Measurements from ENCODE around the gene CMIP. TPM values are rescaled to one million over a fixed set of nuclear protein-coding genes. Genes with fewer than 3 reads are reported as not detected.

CMIP gene
- polyA plus RNA-seq, 1 donor from 2014 or later: 15.1 TPM

DNA sequence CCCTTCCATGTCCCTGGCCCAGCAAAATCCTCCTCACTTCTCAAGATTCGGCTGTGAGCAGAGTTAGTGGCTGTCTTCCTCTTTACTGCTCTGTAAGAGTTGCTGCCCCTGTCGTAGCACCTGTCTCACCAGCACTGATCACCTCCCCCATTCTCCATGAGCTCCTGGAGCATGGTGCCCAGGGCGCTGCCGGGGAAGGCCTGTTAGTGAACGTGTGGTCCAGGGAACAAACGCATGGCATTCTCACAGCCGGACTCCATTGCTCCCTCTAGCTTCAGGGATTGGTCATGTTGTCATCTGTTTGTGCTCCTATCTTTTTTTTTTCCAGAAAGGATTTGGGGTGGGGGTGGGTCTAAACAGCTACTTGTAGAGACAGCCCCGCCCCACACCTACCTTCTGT, 141.2 kb downstream of the CMIP start:
- no peak overlapping the region for H3K9ac ChIP-seq (ENCODE audit: low read length)
- H3K79me2 ChIP-seq (replicated peaks; ENCODE audit: insufficient read depth, low read length): peaks cover 3% of the 10 kb centered on the region
- H3F3A ChIP-seq (ENCODE audit: insufficient read depth, low read length, poor library complexity, severe bottlenecking): no peaks in the 10 kb centered on the region
- H3K27ac ChIP-seq (ENCODE audit: low read length): no peak overlapping the region
- H3K27me3 ChIP-seq (ENCODE audit: insufficient read depth, low read depth, low read length): no peaks in the 10 kb centered on the region
- no peak overlapping the region for H2AFZ ChIP-seq (ENCODE audit: low read depth, low read length)
- no peaks in the 10 kb centered on the region for H3K9me2 ChIP-seq (ENCODE audit: insufficient read depth, low read length)
- no peak overlapping the region for H3K4me2 ChIP-seq (ENCODE audit: low read length)
- no peaks in the 10 kb centered on the region for H3K36me3 ChIP-seq (ENCODE audit: insufficient read depth, low read length)
- H3K4me3 ChIP-seq (ENCODE audit: low read length): no peak overlapping the region
- TF ChIP-seq POLR2AphosphoS5 (IDR thresholded peaks at IDR 0.05): no peak
- TF ChIP-seq TAF1 (IDR thresholded peaks at IDR 0.05; ENCODE audit: low read depth): no peak
- peaks cover 2% of the 10 kb centered on the region for H4K20me1 ChIP-seq (ENCODE audit: insufficient read depth)
- H3K9me3 ChIP-seq (ENCODE audit: low read length): no peaks in the 10 kb centered on the region

DNA sequence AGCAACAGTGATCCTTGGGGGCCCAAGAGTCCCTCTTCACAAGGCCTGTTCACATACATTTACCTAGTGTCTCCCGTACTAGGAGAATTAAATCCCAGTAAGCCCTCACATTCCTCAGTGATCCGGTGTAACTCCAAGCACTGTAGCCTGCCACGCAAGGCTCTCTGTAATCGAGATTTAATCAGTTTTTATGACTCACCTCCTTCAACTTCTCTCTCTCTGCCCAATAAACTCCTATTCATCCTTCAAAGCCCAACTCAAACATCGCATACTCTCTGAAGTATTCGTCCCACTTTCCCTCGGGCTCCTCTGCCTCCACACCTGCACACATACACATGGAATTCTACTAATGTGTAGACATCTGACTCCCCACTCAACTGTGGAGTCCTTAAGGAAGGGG, 141.8 kb downstream of the CMIP start:
- H2AFZ ChIP-seq (ENCODE audit: low read depth, low read length): no peak overlapping the region
- H3K4me2 ChIP-seq (ENCODE audit: low read length): no peak overlapping the region
- peaks cover 3% of the 10 kb centered on the region for H3K79me2 ChIP-seq (replicated peaks; ENCODE audit: insufficient read depth, low read length)
- no peaks in the 10 kb centered on the region for H3K9me2 ChIP-seq (ENCODE audit: insufficient read depth, low read length)
- H3K27me3 ChIP-seq (ENCODE audit: insufficient read depth, low read depth, low read length): no peaks in the 10 kb centered on the region
- H3K9ac ChIP-seq (ENCODE audit: low read length): no peak overlapping the region
- no peaks in the 10 kb centered on the region for H3K9me3 ChIP-seq (ENCODE audit: low read length)
- no peaks in the 10 kb centered on the region for H3F3A ChIP-seq (ENCODE audit: insufficient read depth, low read length, poor library complexity, severe bottlenecking)
- H4K20me1 ChIP-seq (ENCODE audit: insufficient read depth): peaks cover 2% of the 10 kb centered on the region
- no peaks in the 10 kb centered on the region for H3K36me3 ChIP-seq (ENCODE audit: insufficient read depth, low read length)
- TF ChIP-seq RAD21 (conservative IDR thresholded peaks at IDR 0.05) (no peak), EP300 (conservative IDR thresholded peaks at IDR 0.05; ENCODE audit: poor library complexity, severe bottlenecking) (no peak), POLR2AphosphoS5 (IDR thresholded peaks at IDR 0.05) (no peak)
- TF ChIP-seq, protein P1, sequence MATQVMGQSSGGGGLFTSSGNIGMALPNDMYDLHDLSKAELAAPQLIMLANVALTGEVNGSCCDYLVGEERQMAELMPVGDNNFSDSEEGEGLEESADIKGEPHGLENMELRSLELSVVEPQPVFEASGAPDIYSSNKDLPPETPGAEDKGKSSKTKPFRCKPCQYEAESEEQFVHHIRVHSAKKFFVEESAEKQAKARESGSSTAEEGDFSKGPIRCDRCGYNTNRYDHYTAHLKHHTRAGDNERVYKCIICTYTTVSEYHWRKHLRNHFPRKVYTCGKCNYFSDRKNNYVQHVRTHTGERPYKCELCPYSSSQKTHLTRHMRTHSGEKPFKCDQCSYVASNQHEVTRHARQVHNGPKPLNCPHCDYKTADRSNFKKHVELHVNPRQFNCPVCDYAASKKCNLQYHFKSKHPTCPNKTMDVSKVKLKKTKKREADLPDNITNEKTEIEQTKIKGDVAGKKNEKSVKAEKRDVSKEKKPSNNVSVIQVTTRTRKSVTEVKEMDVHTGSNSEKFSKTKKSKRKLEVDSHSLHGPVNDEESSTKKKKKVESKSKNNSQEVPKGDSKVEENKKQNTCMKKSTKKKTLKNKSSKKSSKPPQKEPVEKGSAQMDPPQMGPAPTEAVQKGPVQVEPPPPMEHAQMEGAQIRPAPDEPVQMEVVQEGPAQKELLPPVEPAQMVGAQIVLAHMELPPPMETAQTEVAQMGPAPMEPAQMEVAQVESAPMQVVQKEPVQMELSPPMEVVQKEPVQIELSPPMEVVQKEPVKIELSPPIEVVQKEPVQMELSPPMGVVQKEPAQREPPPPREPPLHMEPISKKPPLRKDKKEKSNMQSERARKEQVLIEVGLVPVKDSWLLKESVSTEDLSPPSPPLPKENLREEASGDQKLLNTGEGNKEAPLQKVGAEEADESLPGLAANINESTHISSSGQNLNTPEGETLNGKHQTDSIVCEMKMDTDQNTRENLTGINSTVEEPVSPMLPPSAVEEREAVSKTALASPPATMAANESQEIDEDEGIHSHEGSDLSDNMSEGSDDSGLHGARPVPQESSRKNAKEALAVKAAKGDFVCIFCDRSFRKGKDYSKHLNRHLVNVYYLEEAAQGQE (IDR thresholded peaks at IDR 0.05; ENCODE audit: borderline replicate concordance): no peak
- no peak overlapping the region for H3K4me3 ChIP-seq (ENCODE audit: low read length)
- H3K27ac ChIP-seq (ENCODE audit: low read length): no peak overlapping the region

DNA sequence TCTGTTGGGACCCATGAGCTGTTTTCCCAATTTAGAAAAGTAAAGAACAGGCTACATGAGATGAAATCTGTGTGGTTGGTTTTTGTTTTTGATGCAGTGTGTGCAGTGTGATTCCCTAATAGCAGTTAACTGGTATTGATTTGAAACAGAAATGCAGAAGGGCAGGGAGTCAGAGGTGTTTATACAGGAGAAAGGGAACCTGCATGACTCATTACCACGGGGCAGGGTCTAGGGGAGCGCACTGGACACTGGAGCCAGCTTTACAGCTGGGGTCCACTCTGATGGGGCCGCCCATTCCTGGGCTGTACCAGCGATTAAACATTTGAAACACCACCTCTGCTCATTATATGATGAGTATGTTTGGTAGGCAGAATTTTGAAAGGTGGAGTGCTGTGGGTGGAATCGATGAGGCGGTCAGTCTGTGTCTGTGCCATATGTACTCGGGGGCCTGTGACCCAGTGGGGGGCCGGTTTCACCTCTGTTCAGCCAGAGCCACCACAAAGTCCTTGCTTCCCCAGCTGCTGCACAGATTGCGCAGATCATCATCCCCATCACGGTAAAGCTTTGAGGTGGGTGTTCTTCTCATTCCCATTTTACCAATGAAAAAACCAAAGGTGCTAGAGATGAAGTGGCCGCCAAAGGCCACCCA, 142.5 kb downstream of the CMIP start:
- no peaks in the 10 kb centered on the region for H3K9me3 ChIP-seq (ENCODE audit: low read length)
- TF ChIP-seq POLR2AphosphoS5 (IDR thresholded peaks at IDR 0.05) (no peak), EP300 (conservative IDR thresholded peaks at IDR 0.05; ENCODE audit: poor library complexity, severe bottlenecking) (no peak), RAD21 (conservative IDR thresholded peaks at IDR 0.05) (no peak), MXI1 (conservative IDR thresholded peaks at IDR 0.05; ENCODE audit: poor library complexity, severe bottlenecking) (no peak), EZH2 (IDR thresholded peaks at IDR 0.05; ENCODE audit: borderline replicate concordance, insufficient read depth, low read length, poor library complexity, severe bottlenecking) (no peak), TAF1 (IDR thresholded peaks at IDR 0.05; ENCODE audit: low read depth) (no peak), SMC3 (conservative IDR thresholded peaks at IDR 0.05; ENCODE audit: poor library complexity) (no peak)
- TF ChIP-seq, protein P1 (IDR thresholded peaks at IDR 0.05; ENCODE audit: borderline replicate concordance): no peak
- TF ChIP-seq, protein P2, sequence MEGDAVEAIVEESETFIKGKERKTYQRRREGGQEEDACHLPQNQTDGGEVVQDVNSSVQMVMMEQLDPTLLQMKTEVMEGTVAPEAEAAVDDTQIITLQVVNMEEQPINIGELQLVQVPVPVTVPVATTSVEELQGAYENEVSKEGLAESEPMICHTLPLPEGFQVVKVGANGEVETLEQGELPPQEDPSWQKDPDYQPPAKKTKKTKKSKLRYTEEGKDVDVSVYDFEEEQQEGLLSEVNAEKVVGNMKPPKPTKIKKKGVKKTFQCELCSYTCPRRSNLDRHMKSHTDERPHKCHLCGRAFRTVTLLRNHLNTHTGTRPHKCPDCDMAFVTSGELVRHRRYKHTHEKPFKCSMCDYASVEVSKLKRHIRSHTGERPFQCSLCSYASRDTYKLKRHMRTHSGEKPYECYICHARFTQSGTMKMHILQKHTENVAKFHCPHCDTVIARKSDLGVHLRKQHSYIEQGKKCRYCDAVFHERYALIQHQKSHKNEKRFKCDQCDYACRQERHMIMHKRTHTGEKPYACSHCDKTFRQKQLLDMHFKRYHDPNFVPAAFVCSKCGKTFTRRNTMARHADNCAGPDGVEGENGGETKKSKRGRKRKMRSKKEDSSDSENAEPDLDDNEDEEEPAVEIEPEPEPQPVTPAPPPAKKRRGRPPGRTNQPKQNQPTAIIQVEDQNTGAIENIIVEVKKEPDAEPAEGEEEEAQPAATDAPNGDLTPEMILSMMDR (IDR thresholded peaks at IDR 0.05; ENCODE audit: poor library complexity, severe bottlenecking): no peak
- no peak overlapping the region for H3K9ac ChIP-seq (ENCODE audit: low read length)
- H3K36me3 ChIP-seq (ENCODE audit: insufficient read depth, low read length): no peaks in the 10 kb centered on the region
- no peaks in the 10 kb centered on the region for H3F3A ChIP-seq (ENCODE audit: insufficient read depth, low read length, poor library complexity, severe bottlenecking)
- H3K9me2 ChIP-seq (ENCODE audit: insufficient read depth, low read length): no peaks in the 10 kb centered on the region
- H3K27ac ChIP-seq (ENCODE audit: low read length): no peak overlapping the region
- no peak overlapping the region for H3K4me3 ChIP-seq (ENCODE audit: low read length)
- peaks cover 2% of the 10 kb centered on the region for H4K20me1 ChIP-seq (ENCODE audit: insufficient read depth)
- no peaks in the 10 kb centered on the region for H3K27me3 ChIP-seq (ENCODE audit: insufficient read depth, low read depth, low read length)
- no peak overlapping the region for H2AFZ ChIP-seq (ENCODE audit: low read depth, low read length)
- peaks cover 3% of the 10 kb centered on the region for H3K79me2 ChIP-seq (replicated peaks; ENCODE audit: insufficient read depth, low read length)
- H3K4me2 ChIP-seq (ENCODE audit: low read length): no peak overlapping the region
